Spleen (tissue), 11 donors: Measurements from ENCODE around the gene TLR6. TPM values are rescaled to one million over a fixed set of nuclear protein-coding genes. Genes with fewer than 3 reads are reported as not detected.

Experiments used
- DNase-seq: peaks from one replicate; pipeline ENCODE4 v3.0.0-alpha.2; 2020
- H3K27ac ChIP-seq, 8 donors: fragments of 200-600 bp; sonication (generic) in 7 of 8; 1 replicate in 4 of 8; 2 replicates in 4 of 8; pipeline versions ENCODE4 v1.5.0 to v1.8.0; 2016 to 2021; ENCODE audit warnings: inconsistent platforms in 4 of 8, mild to moderate bottlenecking in 4 of 8, moderate library complexity in 1 of 8
- H3K27me3 ChIP-seq, 7 donors: fragments of 200-600 bp; sonication (generic) in 6 of 7; replicated peaks in 1 of 7; 1 replicate in 4 of 7; 2 replicates in 3 of 7; pipeline versions ENCODE4 v1.5.0 to v1.8.0; 2016 to 2021; ENCODE audit warnings: inconsistent platforms in 3 of 7, mild to moderate bottlenecking in 1 of 7
- H3K36me3 ChIP-seq, 6 donors: fragments of 200-600 bp; sonication (generic) in 5 of 6; 1 replicate in 4 of 6; 2 replicates in 2 of 6; pipeline versions ENCODE4 v1.5.0 to v1.8.0; 2016 to 2021; ENCODE audit warnings: inconsistent platforms in 2 of 6
- H3K4me1 ChIP-seq, 6 donors: fragments of 200-600 bp; sonication (generic) in 5 of 6; 1 replicate in 3 of 6; 2 replicates in 3 of 6; pipeline versions ENCODE4 v1.5.0 to v1.8.0; 2016 to 2021; ENCODE audit warnings: inconsistent platforms in 3 of 6
- H3K4me3 ChIP-seq, 8 donors: fragments of 200-600 bp; sonication (generic) in 7 of 8; 1 replicate in 4 of 8; 2 replicates in 4 of 8; pipeline versions ENCODE4 v1.5.0 to v1.8.0; 2016 to 2021; ENCODE audit warnings: inconsistent platforms in 4 of 8, mild to moderate bottlenecking in 4 of 8, moderate library complexity in 2 of 8
- H3K9me3 ChIP-seq, 8 donors: fragments of 200-600 bp; sonication (generic) in 7 of 8; 1 replicate in 4 of 8; 2 replicates in 4 of 8; pipeline versions ENCODE4 v1.5.0 to v1.8.0; 2016 to 2021; ENCODE audit warnings: inconsistent platforms in 4 of 8
- CTCF ChIP-seq, 11 experiments: fragments of 200-600 bp in 7 of 11; fragments of 450-650 bp in 4 of 11; sonication (generic) in 4 of 11; IDR thresholded peaks in 8 of 11; conservative IDR thresholded peaks in 3 of 11; 1 replicate in 7 of 11; 2 replicates in 4 of 11; pipeline versions ENCODE4 v1.4.0 to v1.8.0; 2016 to 2021; ENCODE audit warnings: antibody characterized with exemption in 11 of 11, inconsistent platforms in 4 of 11, mild to moderate bottlenecking in 1 of 11
- POLR2A ChIP-seq, 3 donors: fragments of 450-650 bp; IDR thresholded peaks; one replicate each; pipeline ENCODE4 v1.5.1; 2017; ENCODE audit warnings: antibody characterized with exemption in 3 of 3, mild to moderate bottlenecking in 1 of 3
- POLR2AphosphoS5 ChIP-seq, 3 donors: sonication (generic); formaldehyde crosslinking; IDR thresholded peaks; one replicate each; pipeline ENCODE4 v1.5.1; 2017; ENCODE audit warnings: antibody characterized with exemption in 3 of 3
- WGBS, 5 donors: extraction: QIAGEN DNeasy Blood & Tissue Kit in 3 of 5; methylation state at CpG; one replicate each; pipeline versions ENCODE4 v1.1.5 to v1.1.7; 2013 to 2018; 5-methylcytosine and 5-hydroxymethylcytosine counted together
- intact Hi-C: fragments of 100-400 bp; cut with DNase I; formaldehyde crosslinking; loops from one replicate; pipeline ENCODE4 v1.15.0; 2023; ENCODE audit warnings: low total_unique reads
- polyA plus RNA-seq, 3 donors: library from polyadenylated mRNA; stranded (reverse); fragments of 200-250 nt; gene quantifications; one replicate each; pipeline ENCODE4 v1.2.1, GENCODE V29; 2013
- total RNA-seq, 7 donors: library from RNA; depleted of rRNA in 3 of 7; stranded (reverse); fragments of >200 nt in 3 of 7; fragmentation: NEBNext Ultra II Directional in 4 of 7; extraction: Animal tissue kit (Norgen Biotek cat#: 25700) in 4 of 7; gene quantifications; one replicate each; pipeline versions ENCODE4 v1.1.0 to v1.2.1, GENCODE V29; 2016 to 2021
- donor health status: healthy with polysubstance abuse.
- donor health status: DM: no; HTN: no; CAD: no; lungs with moderate emphysema.
- donor health status: DM: no; HTN: no; CAD: no.
- donor health status: Bipolar disorder and iron deficiency.
- donor health status: healthy.
- donor health status: DM: no; HTN: no; CAD: no.
- donor health status: DM: yes; HTN: yes; CAD: no.

The TLR6 gene
- total and polyA plus RNA-seq, 10 donors: 5.5 to 55.1 (median 31.7) TPM

GRCh38 chr4:38861791-38862190 lies 5.2 kb upstream of the TLR6 start:
- no peak for DNase-seq
- no peak overlapping the region for H3K4me3 ChIP-seq
- 85 to 98% (median 89%) methylated on average over 4 of the region's 4 CpGs for WGBS, 5 donors
- no peak for TF ChIP-seq CTCF (IDR thresholded peaks at IDR 0.05 in 8 of 11, conservative IDR thresholded peaks at IDR 0.05 in 3 of 11)
- TF ChIP-seq POLR2AphosphoS5 (IDR thresholded peaks at IDR 0.05): no peak
- TF ChIP-seq POLR2A (IDR thresholded peaks at IDR 0.05): no peak
- H3K36me3 ChIP-seq: no peaks in the 10 kb centered on the region
- H3K4me1 ChIP-seq: peaks cover 11 to 47% (median 26%) of the 10 kb centered on the region in 6 donors
- H3K27me3 ChIP-seq: no peaks in the 10 kb centered on the region
- intact Hi-C loops: no loop called here
- H3K9me3 ChIP-seq: no peaks in the 10 kb centered on the region
- no peak overlapping the region for H3K27ac ChIP-seq

GRCh38 chr4:38860788-38861424 lies 4.3 kb upstream of the TLR6 start:
- peak; percentile 30 to 84 (median 72) for TF ChIP-seq CTCF (IDR thresholded peaks at IDR 0.05 in 8 of 11, conservative IDR thresholded peaks at IDR 0.05 in 3 of 11)
- no peak for TF ChIP-seq POLR2A (IDR thresholded peaks at IDR 0.05)
- peak in 1 of 3 donors; percentile 34 for TF ChIP-seq POLR2AphosphoS5 (IDR thresholded peaks at IDR 0.05)
- DNase-seq: peak; percentile 86

GRCh38 chr4:38859501-38859900 lies 2.9 kb upstream of the TLR6 start:
- Histone ChIP-seq H3K4me3 (no peak overlapping the region), H3K27me3 (no peaks in the 10 kb centered on the region), H3K4me1 (peaks cover 19 to 63% (median 37%) of the 10 kb centered on the region in 6 donors), H3K27ac (peak overlapping the region in 5 of 8 donors; percentile 21 to 93 (median 91)), H3K36me3 (no peaks in the 10 kb centered on the region), H3K9me3 (no peaks in the 10 kb centered on the region)
- intact Hi-C loops: loop anchor here (5.0 kb wide), 1 partner anchor 102 kb away; no protein-coding TSS in a partner anchor
- 90 to 93% (median 92%) methylated on average over 7 of the region's 7 CpGs for WGBS, 5 donors
- TF ChIP-seq POLR2A (IDR thresholded peaks at IDR 0.05) (no peak), CTCF (IDR thresholded peaks at IDR 0.05 in 8 of 11, conservative IDR thresholded peaks at IDR 0.05 in 3 of 11) (no peak), POLR2AphosphoS5 (IDR thresholded peaks at IDR 0.05) (no peak)
- no peak for DNase-seq

More at GRCh38 chr4:38860788-38861424, 4.3 kb upstream of the TLR6 start:
- H3K27ac ChIP-seq: peak overlapping the region in 1 of 8 donors; percentile 21
- H3K4me3 ChIP-seq: no peak overlapping the region
- H3K36me3 ChIP-seq: no peaks in the 10 kb centered on the region
- no peaks in the 10 kb centered on the region for H3K9me3 ChIP-seq
- WGBS, 5 donors: 26 to 33% (median 31%) methylated on average over 5 of the region's 5 CpGs
- intact Hi-C loops: no loop called here
- H3K4me1 ChIP-seq: peaks cover 15 to 49% (median 29%) of the 10 kb centered on the region in 6 donors
- no peaks in the 10 kb centered on the region for H3K27me3 ChIP-seq

GRCh38 chr4:38858097-38858420 lies 1.4 kb upstream of the TLR6 start:
- Histone ChIP-seq H3K27me3 (no peaks in the 10 kb centered on the region), H3K4me1 (peaks cover 20 to 76% (median 44%) of the 10 kb centered on the region in 6 donors), H3K4me3 (peak overlapping the region in 1 of 8 donors; percentile 68), H3K9me3 (no peaks in the 10 kb centered on the region), H3K36me3 (no peaks in the 10 kb centered on the region), H3K27ac (peak overlapping the region; percentile 78 to 93 (median 91))
- 40 to 63% (median 42%) methylated on average over 3 of the region's 3 CpGs for WGBS, 5 donors
- no peak for DNase-seq
- no peak for TF ChIP-seq POLR2AphosphoS5 (IDR thresholded peaks at IDR 0.05)
- TF ChIP-seq POLR2A (IDR thresholded peaks at IDR 0.05): no peak
- TF ChIP-seq CTCF (IDR thresholded peaks at IDR 0.05 in 8 of 11, conservative IDR thresholded peaks at IDR 0.05 in 3 of 11): no peak
- intact Hi-C loops: loop anchor here (5.0 kb wide), 1 partner anchor 101 kb away; no protein-coding TSS in a partner anchor
